ENCODE results near the gene IKZF1.

The IKZF1 gene

GRCh38 chr7:50309721-50310120 is 5.2 kb downstream of the IKZF1 start:
- no peak for DNase-seq

- DNase-seq, result no peak
Measured at GRCh38 chr7:50310361-50310760, 5.8 kb downstream of the IKZF1 start.

GRCh38 chr7:50310956-50311355 is 6.4 kb downstream of the IKZF1 start:
- no peak for DNase-seq

GRCh38 chr7:50312250-50313162 is 8.0 kb downstream of the IKZF1 start:
- DNase-seq, result no peak

- DNase-seq, result no peak
Measured at GRCh38 chr7:50314836-50315592, 10.5 kb downstream of the IKZF1 start.

- DNase-seq, result no peak
Measured at GRCh38 chr7:50315739-50316671, 11.5 kb downstream of the IKZF1 start.

- DNase-seq, result no peak
Measured at GRCh38 chr7:50317221-50317678, 12.7 kb downstream of the IKZF1 start.

GRCh38 chr7:50317697-50318669 is 13.5 kb downstream of the IKZF1 start:
- DNase-seq, result no peak

- peak; percentile 47 for DNase-seq
Measured at GRCh38 chr7:50321487-50322067, 17.1 kb downstream of the IKZF1 start.

GRCh38 chr7:50324113-50324512 is 19.6 kb downstream of the IKZF1 start:
- DNase-seq, result no peak

GRCh38 chr7:50327443-50327842 is 22.9 kb downstream of the IKZF1 start:
- no peak for DNase-seq

GRCh38 chr7:50329775-50330174 is 25.3 kb downstream of the IKZF1 start:
- no peak for DNase-seq

- no peak for DNase-seq
Measured at GRCh38 chr7:50330254-50330653, 25.7 kb downstream of the IKZF1 start.

GRCh38 chr7:50330696-50331095 is 26.2 kb downstream of the IKZF1 start:
- no peak for DNase-seq

GRCh38 chr7:50331564-50332208 is 27.2 kb downstream of the IKZF1 start:
- DNase-seq, result no peak

- no peak for DNase-seq
Measured at GRCh38 chr7:50332241-50333165, 28.0 kb downstream of the IKZF1 start.

GRCh38 chr7:50333221-50333651 is 28.7 kb downstream of the IKZF1 start:
- no peak for DNase-seq

GRCh38 chr7:50334341-50334994 is 30.0 kb downstream of the IKZF1 start:
- no peak for DNase-seq
